ENCODE results near the gene ZFP91.

- TF ChIP-seq ZFP36 (IDR thresholded peaks at IDR 0.05; ENCODE audit: borderline replicate concordance, low read depth, low read length, partially characterized antibody) (no peak), ZFP62 (CRISPR knock-in tag; IDR thresholded peaks at IDR 0.05) (no peak), ZNF605 (CRISPR knock-in tag; IDR thresholded peaks at IDR 0.05) (no peak), ATF2 (CRISPR knock-in tag; IDR thresholded peaks at IDR 0.05) (no peak), CTCF (CRISPR knock-in tag; IDR thresholded peaks at IDR 0.05) (no peak), ZHX1 (CRISPR knock-in tag; IDR thresholded peaks at IDR 0.05; ENCODE audit: low read depth) (no peak), HMGXB3 (CRISPR knock-in tag; IDR thresholded peaks at IDR 0.05; ENCODE audit: borderline replicate concordance) (no peak), BHLHE40 (IDR thresholded peaks at IDR 0.05; ENCODE audit: low read length) (no peak), HCFC1 (IDR thresholded peaks at IDR 0.05; ENCODE audit: low read depth, low read length) (no peak), PCBP1 (IDR thresholded peaks at IDR 0.05; ENCODE audit: borderline replicate concordance, low read depth, low read length) (no peak), POLR2A (IDR thresholded peaks at IDR 0.05; ENCODE audit: insufficient read depth in 1 of 2, low read depth in 2 of 2, low read length in 2 of 2) (no peak)
Observed at GRCh38 chr11:58582437-58582836, 3.6 kb downstream of the ZFP91 start.
